Left ventricle myocardium superior (tissue), 1 donor: ENCODE data around the gene PCDHAC2. TPM values are rescaled to one million over a fixed set of nuclear protein-coding genes. Genes with fewer than 3 reads are reported as not detected.

Source experiments
- total RNA-seq: library from RNA; stranded (reverse); fragmentation: NEBNext Ultra II Directional; extraction: Animal tissue kit (Norgen Biotek cat#: 25700); gene quantifications from one replicate; pipeline ENCODE4 v1.2.1, GENCODE V29; 2021
- donor health status: DM: no; HTN: yes; CAD: no; lungs with severe emphysema.

The PCDHAC2 gene
- total RNA-seq, 1 donor from 2014 or later, result 0.10 TPM

Other genes with a start within 250 kb of the PCDHAC2 start
- not detected for gene PCDHA1, start 180.3 kb upstream of the PCDHAC2 start, total RNA-seq
- not detected for gene PCDHA2, start 171.6 kb upstream of the PCDHAC2 start, total RNA-seq
- gene PCDHA3, start 165.4 kb upstream of the PCDHAC2 start, total RNA-seq, result 0.07 TPM
- gene PCDHA4, start 159.4 kb upstream of the PCDHAC2 start, total RNA-seq, result 0.10 TPM
- gene PCDHA5, start 144.9 kb upstream of the PCDHAC2 start, total RNA-seq, result not detected
- not detected for gene PCDHA6, start 138.5 kb upstream of the PCDHAC2 start, total RNA-seq
- 0.12 TPM for gene PCDHA7, start 132.2 kb upstream of the PCDHAC2 start, total RNA-seq
- not detected for gene PCDHA8, start 125.3 kb upstream of the PCDHAC2 start, total RNA-seq
- gene PCDHA9, start 118.1 kb upstream of the PCDHAC2 start, total RNA-seq, result not detected
- gene PCDHA10, start 110.6 kb upstream of the PCDHAC2 start, total RNA-seq, result 0.15 TPM
- not detected for gene PCDHA11, start 97.5 kb upstream of the PCDHAC2 start, total RNA-seq
- gene PCDHA12, start 91.2 kb upstream of the PCDHAC2 start, total RNA-seq, result not detected
- 0.10 TPM for gene PCDHA13, start 84.4 kb upstream of the PCDHAC2 start, total RNA-seq
- 0.10 TPM for gene PCDHAC1, start 40.2 kb upstream of the PCDHAC2 start, total RNA-seq
- not detected for gene PCDHB1, start 84.9 kb downstream of the PCDHAC2 start, total RNA-seq
- gene PCDHB2, start 128.1 kb downstream of the PCDHAC2 start, total RNA-seq, result 2.2 TPM
- gene PCDHB3, start 134.0 kb downstream of the PCDHAC2 start, total RNA-seq, result 0.99 TPM
- gene PCDHB4, start 155.3 kb downstream of the PCDHAC2 start, total RNA-seq, result 1.5 TPM
- 3.1 TPM for gene PCDHB5, start 168.7 kb downstream of the PCDHAC2 start, total RNA-seq
- 0.32 TPM for gene PCDHB6, start 183.6 kb downstream of the PCDHAC2 start, total RNA-seq
- 0.77 TPM for gene PCDHB7, start 206.2 kb downstream of the PCDHAC2 start, total RNA-seq
- 1.8 TPM for gene PCDHB8, start 211.3 kb downstream of the PCDHAC2 start, total RNA-seq
- 2.7 TPM for gene PCDHB16, start 215.9 kb downstream of the PCDHAC2 start, total RNA-seq
- gene PCDHB9, start 220.7 kb downstream of the PCDHAC2 start, total RNA-seq, result 0.59 TPM
- gene PCDHB10, start 225.9 kb downstream of the PCDHAC2 start, total RNA-seq, result 0.64 TPM
- gene PCDHB11, start 233.2 kb downstream of the PCDHAC2 start, total RNA-seq, result 0.74 TPM
- gene PCDHB12, start 242.2 kb downstream of the PCDHAC2 start, total RNA-seq, result 1.3 TPM
- gene PCDHB13, start 247.4 kb downstream of the PCDHAC2 start, total RNA-seq, result 1.7 TPM